ENCODE data around the gene DNAI2. TPM values are rescaled to one million over a fixed set of nuclear protein-coding genes. Genes with fewer than 3 reads are reported as not detected.

The DNAI2 gene
- total and polyA plus RNA-seq, 7 experiments from 2014 or later, result 0.15 to 1.8 (median 0.88) TPM; not detected in 1

- H3K27ac ChIP-seq (ENCODE audit: low read depth, low read length), result no peak overlapping the region
- Mint-ChIP-seq H3K36me3 (peaks cover 0 to 7% (median 6%) of the 10 kb centered on the region in 5 donors), H3K4me3 (no peak overlapping the region), H3K4me1 (no peaks in the 10 kb centered on the region), H3K9me3 (peaks cover 0 to 12% (median 5%) of the 10 kb centered on the region in 11 donors), H3K27ac (no peak overlapping the region), H3K27me3 (peaks cover 0 to 7% (median 0%) of the 10 kb centered on the region in 5 donors)
- intact Hi-C loops (cut with micrococcal nuclease), result no loop called here
- H3K36me3 ChIP-seq (ENCODE audit: control insufficient read depth in 2 of 3, insufficient read depth in 3 of 3, low read length in 3 of 3), result no peaks in the 10 kb centered on the region
- H3K27me3 ChIP-seq (ENCODE audit: control insufficient read depth in 2 of 2, insufficient read depth in 2 of 2, low read length in 2 of 2), result no peaks in the 10 kb centered on the region
- ATAC-seq, result no peak
- H3K4me3 ChIP-seq (ENCODE audit: low read length), result no peak overlapping the region
- ChIA-PET POLR2A (no interaction called here), CTCF (interaction anchor here (0.8 kb wide), 1 partner anchor 12 kb away, joined by 3 read pairs; no protein-coding TSS in a partner anchor)
- peaks cover 0 to 6% (median 0%) of the 10 kb centered on the region in 3 experiments for H3K9me3 ChIP-seq (ENCODE audit: control insufficient read depth in 2 of 3, low read length in 3 of 3)
- no peak for DNase-seq
- H3K4me1 ChIP-seq (ENCODE audit: control insufficient read depth in 2 of 2, insufficient read depth in 2 of 2, low read length in 2 of 2), result no peaks in the 10 kb centered on the region
Measured at GRCh38 chr17:74316220-74316619, 42.2 kb downstream of the DNAI2 start.

- DNase-seq (no peak), ATAC-seq (no peak)
- no peaks in the 10 kb centered on the region for H3K27me3 ChIP-seq (ENCODE audit: control insufficient read depth in 2 of 2, insufficient read depth in 2 of 2, low read length in 2 of 2)
- Mint-ChIP-seq H3K27me3 (peaks cover 0 to 12% (median 6%) of the 10 kb centered on the region in 5 donors), H3K36me3 (peaks cover 0 to 7% (median 6%) of the 10 kb centered on the region in 5 donors), H3K9me3 (peaks cover 0 to 12% (median 5%) of the 10 kb centered on the region in 11 donors), H3K4me1 (no peaks in the 10 kb centered on the region), H3K27ac (no peak overlapping the region), H3K4me3 (no peak overlapping the region)
- no peaks in the 10 kb centered on the region for H3K4me1 ChIP-seq (ENCODE audit: control insufficient read depth in 2 of 2, insufficient read depth in 2 of 2, low read length in 2 of 2)
- ChIA-PET CTCF (no interaction called here), POLR2A (no interaction called here)
- peaks cover 0 to 6% (median 0%) of the 10 kb centered on the region in 3 experiments for H3K9me3 ChIP-seq (ENCODE audit: control insufficient read depth in 2 of 3, low read length in 3 of 3)
- H3K4me3 ChIP-seq (ENCODE audit: low read length), result no peak overlapping the region
- no peaks in the 10 kb centered on the region for H3K36me3 ChIP-seq (ENCODE audit: control insufficient read depth in 2 of 3, insufficient read depth in 3 of 3, low read length in 3 of 3)
- no peak overlapping the region for H3K27ac ChIP-seq (ENCODE audit: low read depth, low read length)
- intact Hi-C loops (cut with micrococcal nuclease), result no loop called here
Measured at GRCh38 chr17:74317071-74317470, 43.0 kb downstream of the DNAI2 start.

- H3K27ac Mint-ChIP-seq, result no peak overlapping the region
- Histone ChIP-seq H3K4me1 (ENCODE audit: control insufficient read depth in 2 of 2, insufficient read depth in 2 of 2, low read length in 2 of 2) (no peaks in the 10 kb centered on the region), H3K27me3 (ENCODE audit: control insufficient read depth in 2 of 2, insufficient read depth in 2 of 2, low read length in 2 of 2) (no peaks in the 10 kb centered on the region), H3K4me3 (ENCODE audit: low read length) (no peak overlapping the region), H3K36me3 (ENCODE audit: control insufficient read depth in 2 of 3, insufficient read depth in 3 of 3, low read length in 3 of 3) (no peaks in the 10 kb centered on the region), H3K27ac (ENCODE audit: low read depth, low read length) (no peak overlapping the region), H3K9me3 (ENCODE audit: control insufficient read depth in 2 of 3, low read length in 3 of 3) (no peaks in the 10 kb centered on the region)
- POLR2A ChIA-PET, result no interaction called here
- no peak overlapping the region for H3K4me3 Mint-ChIP-seq
- H3K9me3 Mint-ChIP-seq, result peaks cover 0 to 2% (median 0%) of the 10 kb centered on the region in 11 donors
- H3K36me3 Mint-ChIP-seq, result no peaks in the 10 kb centered on the region
- H3K27me3 Mint-ChIP-seq, result peaks cover 0 to 16% (median 9%) of the 10 kb centered on the region in 5 donors
- intact Hi-C loops (cut with micrococcal nuclease), result no loop called here
- DNase-seq, result no peak
- no peaks in the 10 kb centered on the region for H3K4me1 Mint-ChIP-seq
- CTCF ChIA-PET, result no interaction called here
- no peak for ATAC-seq
Measured at GRCh38 chr17:74318391-74318790, 44.4 kb downstream of the DNAI2 start.

- Histone ChIP-seq H3K9me3 (ENCODE audit: control insufficient read depth in 2 of 3, low read length in 3 of 3) (no peaks in the 10 kb centered on the region), H3K27ac (ENCODE audit: low read depth, low read length) (no peak overlapping the region), H3K36me3 (ENCODE audit: control insufficient read depth in 2 of 3, insufficient read depth in 3 of 3, low read length in 3 of 3) (no peaks in the 10 kb centered on the region), H3K27me3 (ENCODE audit: control insufficient read depth in 2 of 2, insufficient read depth in 2 of 2, low read length in 2 of 2) (peaks cover 0 to 4% of the 10 kb centered on the region in 2 donors), H3K4me1 (ENCODE audit: control insufficient read depth in 2 of 2, insufficient read depth in 2 of 2, low read length in 2 of 2) (peaks cover 9 to 23% of the 10 kb centered on the region in 2 donors), H3K4me3 (ENCODE audit: low read length) (no peak overlapping the region)
- peaks cover 0 to 3% (median 0%) of the 10 kb centered on the region in 5 donors for H3K36me3 Mint-ChIP-seq
- peaks cover 17 to 47% (median 21%) of the 10 kb centered on the region in 5 donors for H3K27me3 Mint-ChIP-seq
- no peak for ATAC-seq
- peaks cover 0 to 1% (median 0%) of the 10 kb centered on the region in 11 donors for H3K9me3 Mint-ChIP-seq
- H3K4me1 Mint-ChIP-seq, result peaks cover 12 to 30% (median 14%) of the 10 kb centered on the region in 7 donors
- intact Hi-C loops (cut with micrococcal nuclease), result no loop called here
- no peak overlapping the region for H3K27ac Mint-ChIP-seq
- POLR2A ChIA-PET, result no interaction called here
- no peak for DNase-seq
- CTCF ChIA-PET, result interaction anchor here (0.6 kb wide), 1 partner anchor 7 kb away, joined by 6 read pairs; no protein-coding TSS in a partner anchor
- H3K4me3 Mint-ChIP-seq, result peak overlapping the region in 3 of 10 donors; percentile 16 to 68 (median 48)
Measured at GRCh38 chr17:74324521-74324920, 50.5 kb downstream of the DNAI2 start.

- ATAC-seq (peak; percentile 8), DNase-seq (no peak)
- Histone ChIP-seq H3K4me1 (ENCODE audit: control insufficient read depth in 2 of 2, insufficient read depth in 2 of 2, low read length in 2 of 2) (peaks cover 9 to 27% of the 10 kb centered on the region in 2 donors), H3K4me3 (ENCODE audit: low read length) (no peak overlapping the region), H3K9me3 (ENCODE audit: control insufficient read depth in 2 of 3, low read length in 3 of 3) (no peaks in the 10 kb centered on the region), H3K27ac (ENCODE audit: low read depth, low read length) (no peak overlapping the region), H3K27me3 (ENCODE audit: control insufficient read depth in 2 of 2, insufficient read depth in 2 of 2, low read length in 2 of 2) (peaks cover 0 to 4% of the 10 kb centered on the region in 2 donors), H3K36me3 (ENCODE audit: control insufficient read depth in 2 of 3, insufficient read depth in 3 of 3, low read length in 3 of 3) (no peaks in the 10 kb centered on the region)
- Mint-ChIP-seq H3K9me3 (peaks cover 0 to 1% (median 0%) of the 10 kb centered on the region in 11 donors), H3K27ac (no peak overlapping the region), H3K4me3 (peak overlapping the region; percentile 28 to 69 (median 62)), H3K4me1 (peaks cover 13 to 32% (median 16%) of the 10 kb centered on the region in 7 donors), H3K27me3 (peaks cover 17 to 46% (median 21%) of the 10 kb centered on the region in 5 donors), H3K36me3 (peaks cover 0 to 5% (median 0%) of the 10 kb centered on the region in 5 donors)
- ChIA-PET CTCF (no interaction called here), POLR2A (no interaction called here)
- intact Hi-C loops (cut with micrococcal nuclease), result no loop called here
Measured at GRCh38 chr17:74325376-74325742, 51.3 kb downstream of the DNAI2 start.

- Histone ChIP-seq H3K4me1 (ENCODE audit: control insufficient read depth in 2 of 2, insufficient read depth in 2 of 2, low read length in 2 of 2) (peaks cover 9 to 27% of the 10 kb centered on the region in 2 donors), H3K27me3 (ENCODE audit: control insufficient read depth in 2 of 2, insufficient read depth in 2 of 2, low read length in 2 of 2) (peaks cover 0 to 4% of the 10 kb centered on the region in 2 donors), H3K27ac (ENCODE audit: low read depth, low read length) (no peak within 1 kb of the TSS), H3K36me3 (ENCODE audit: control insufficient read depth in 2 of 3, insufficient read depth in 3 of 3, low read length in 3 of 3) (no peaks in the 10 kb centered on the region), H3K9me3 (ENCODE audit: control insufficient read depth in 2 of 3, low read length in 3 of 3) (no peaks in the 10 kb centered on the region), H3K4me3 (ENCODE audit: low read length) (peak within 1 kb of the TSS; percentile 48)
- DNase-seq (peak in 6 of 9 donors; percentile 14 to 69 (median 23)), ATAC-seq (peak; percentile 87)
- Mint-ChIP-seq H3K4me1 (peaks cover 13 to 32% (median 16%) of the 10 kb centered on the region in 7 donors), H3K27ac (no peak within 1 kb of the TSS), H3K4me3 (peak within 1 kb of the TSS; percentile 47 to 69 (median 62)), H3K36me3 (peaks cover 0 to 5% (median 0%) of the 10 kb centered on the region in 5 donors), H3K9me3 (peaks cover 0 to 1% (median 0%) of the 10 kb centered on the region in 11 donors), H3K27me3 (peaks cover 17 to 46% (median 21%) of the 10 kb centered on the region in 5 donors)
- intact Hi-C loops (cut with micrococcal nuclease), result no loop called here
- CTCF ChIA-PET, result no interaction called here
- POLR2A ChIA-PET, result no interaction called here
Measured at GRCh38 chr17:74325743-74326379, 51.8 kb downstream of the DNAI2 start, which contains the start of gene KIF19. Gene KIF19, plus strand, starts transcription at chr17:74326226. Its CDS starts 124 bp downstream, at chr17:74326350.
